PC-9 (cell line): ENCODE measurements around the gene SPAG17.

Experiments used
- CTCF ChIP-seq: fragments of 200-600 bp; sonication (generic); conservative IDR thresholded peaks from 2 replicates; pipeline ENCODE4 v1.6.1; 2017; ENCODE audit warnings: mixed run types, antibody characterized with exemption, mild to moderate bottlenecking, moderate library complexity
- EZH2 ChIP-seq: fragments of 200-600 bp; sonication (generic); IDR thresholded peaks from 2 replicates; pipeline ENCODE4 v1.8.0; 2017; ENCODE audit warnings: antibody characterized with exemption, low read depth

DNA sequence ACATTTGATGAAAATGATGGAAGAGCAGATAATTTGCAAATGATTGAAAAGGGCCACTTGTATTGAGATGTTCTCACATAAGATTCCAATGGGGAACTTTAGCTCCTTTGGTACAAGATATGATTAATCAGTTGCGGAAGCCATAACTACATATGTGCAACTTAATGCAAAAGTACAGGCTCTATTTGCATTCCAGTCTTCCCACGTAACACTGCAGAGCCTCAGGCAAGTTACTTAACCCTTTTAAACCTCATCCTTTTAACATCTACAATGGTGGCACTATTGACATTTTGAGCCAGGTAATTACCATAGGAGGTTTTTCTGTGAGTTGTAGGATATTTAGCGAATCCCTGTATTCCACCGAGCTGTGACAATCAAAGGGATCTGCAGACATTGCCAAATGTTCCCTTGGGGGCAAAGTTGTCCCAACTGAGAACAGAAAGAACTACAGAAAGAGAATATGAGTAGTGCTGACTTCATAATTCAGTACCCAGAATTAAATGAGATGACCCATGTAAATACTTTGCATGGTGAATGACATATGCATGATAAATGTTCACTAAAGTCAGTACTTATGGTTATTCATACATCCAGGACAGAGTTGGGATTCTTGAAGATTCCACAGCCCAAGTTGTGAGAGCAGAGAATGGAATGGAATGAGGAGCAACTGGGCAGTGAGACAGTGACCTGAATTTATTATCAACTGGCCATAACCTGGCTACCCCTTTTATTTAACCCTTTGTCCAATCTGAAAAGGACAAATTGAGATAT, 62.6 kb downstream of the SPAG17 start:
- TF ChIP-seq CTCF, result no peak
- TF ChIP-seq EZH2, result no peak
